Kidney tubule cell (primary cell): ENCODE data around the gene RAPGEF1.

ENCODE experiments used
- DNase-seq: peaks from one replicate; pipeline ENCODE4 v3.0.0-alpha.2; 2018; ENCODE audit warnings: low spot score

The RAPGEF1 gene

DNA sequence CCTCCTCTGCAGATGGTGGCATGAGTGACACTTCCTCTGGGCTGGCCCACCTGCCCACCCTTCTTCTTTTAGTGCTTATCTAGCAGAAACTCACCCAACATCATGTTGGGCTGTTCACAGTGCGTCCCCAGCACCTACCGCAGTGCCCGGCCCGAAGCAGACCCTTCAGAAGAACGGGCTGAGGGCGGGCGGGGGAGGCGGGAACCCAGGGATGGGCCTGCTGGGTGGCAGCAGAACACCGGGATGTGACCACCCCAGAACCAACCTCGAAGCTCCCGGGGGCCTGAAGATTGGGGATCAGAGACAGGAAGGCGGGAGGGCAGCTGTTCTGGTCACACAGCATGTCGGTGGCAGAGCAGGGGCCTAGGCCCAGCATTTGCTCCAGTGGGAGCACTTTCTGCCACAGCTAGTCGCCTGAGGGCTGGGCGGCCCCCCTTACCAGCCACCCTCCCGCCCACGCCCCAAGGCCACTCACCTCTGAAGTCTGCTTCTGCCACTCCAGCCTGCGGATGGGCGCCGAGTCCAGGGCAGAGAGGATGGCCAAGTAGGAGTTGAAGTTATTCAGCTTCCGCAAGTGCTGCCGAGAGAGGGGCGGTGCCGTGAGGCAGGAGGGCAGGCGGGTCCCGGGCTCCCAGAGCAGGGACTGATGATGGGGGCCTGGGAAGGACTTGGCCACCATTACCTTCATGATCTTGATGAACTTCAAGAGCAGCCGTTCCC, 155.9 kb downstream of the RAPGEF1 start:
- DNase-seq = no peak

DNA sequence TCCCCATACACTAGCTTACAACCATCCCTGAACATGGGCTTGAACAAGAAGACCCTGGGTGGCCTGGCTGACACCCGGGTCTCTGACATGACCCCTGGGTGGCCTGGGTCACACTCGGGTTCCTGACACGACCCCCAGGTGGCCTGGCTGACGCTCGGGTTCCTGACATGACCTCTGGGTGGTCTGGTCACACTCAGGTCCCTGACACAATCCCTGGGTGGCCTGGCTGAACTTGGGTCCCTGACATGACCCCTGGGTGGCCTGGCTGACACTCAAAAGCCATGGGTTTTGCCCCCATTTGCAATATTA, 156.6 kb downstream of the RAPGEF1 start:
- DNase-seq = no peak

DNA sequence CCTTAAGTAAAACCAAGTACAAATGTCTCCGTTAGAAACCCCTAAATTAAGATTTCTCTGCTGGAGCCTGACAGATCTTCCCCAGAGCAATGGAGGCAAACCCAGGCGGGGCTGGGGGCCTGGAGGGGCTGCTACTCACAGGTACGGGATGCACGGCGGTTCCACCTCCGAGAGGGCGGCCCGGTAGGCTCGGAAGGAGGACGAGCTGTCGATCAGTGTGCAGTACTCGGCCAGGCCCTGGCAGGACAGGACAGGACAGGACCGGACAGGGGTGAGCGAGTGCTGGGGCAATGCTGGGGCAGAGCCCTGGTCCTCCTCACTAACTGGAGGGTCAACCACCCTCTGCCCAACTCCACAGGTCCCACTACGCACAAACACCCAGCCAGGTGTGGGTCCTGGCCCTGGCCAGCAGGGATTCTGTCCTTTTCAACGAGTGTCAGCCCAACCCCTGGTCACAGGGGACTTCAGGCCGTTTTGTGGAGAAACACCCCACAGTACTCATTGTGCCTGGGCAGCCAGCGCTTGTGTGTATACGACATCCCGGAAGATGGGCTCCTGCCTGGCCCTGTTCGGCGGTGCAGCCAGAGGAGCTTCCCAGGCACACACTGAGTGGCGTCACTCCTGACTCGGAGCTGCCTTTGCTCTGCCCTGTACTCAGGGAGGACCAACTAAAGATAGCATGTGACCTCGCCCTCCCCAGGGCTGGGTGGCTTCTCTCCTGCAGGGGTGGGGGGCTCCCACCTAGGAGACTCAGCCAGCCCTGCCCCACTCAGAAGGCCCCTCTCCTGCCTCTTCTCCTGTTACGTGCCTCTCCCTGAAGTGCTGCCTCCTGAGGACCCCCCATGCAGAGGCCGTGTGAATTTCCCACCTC, 157.2 kb downstream of the RAPGEF1 start:
- no peak for DNase-seq

DNA sequence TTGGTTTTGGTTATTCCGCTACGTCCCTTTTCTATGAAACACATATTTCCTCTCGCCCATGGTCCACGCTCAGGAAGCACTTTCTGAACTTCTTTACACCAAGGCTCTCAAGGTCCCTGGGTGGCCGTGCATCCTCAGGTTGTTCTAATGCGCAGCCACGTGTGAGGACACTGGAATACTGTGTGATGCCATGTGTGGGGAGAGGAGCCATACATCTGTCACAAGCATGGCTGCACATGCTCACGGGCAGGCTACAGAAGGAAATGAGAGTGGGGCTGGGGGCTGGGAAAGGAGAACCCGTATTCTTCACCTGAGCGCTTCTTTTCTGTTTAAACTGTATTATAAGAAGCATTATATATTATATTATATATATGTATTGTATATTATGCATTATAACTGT, 157.8 kb downstream of the RAPGEF1 start:
- DNase-seq = no peak

DNA sequence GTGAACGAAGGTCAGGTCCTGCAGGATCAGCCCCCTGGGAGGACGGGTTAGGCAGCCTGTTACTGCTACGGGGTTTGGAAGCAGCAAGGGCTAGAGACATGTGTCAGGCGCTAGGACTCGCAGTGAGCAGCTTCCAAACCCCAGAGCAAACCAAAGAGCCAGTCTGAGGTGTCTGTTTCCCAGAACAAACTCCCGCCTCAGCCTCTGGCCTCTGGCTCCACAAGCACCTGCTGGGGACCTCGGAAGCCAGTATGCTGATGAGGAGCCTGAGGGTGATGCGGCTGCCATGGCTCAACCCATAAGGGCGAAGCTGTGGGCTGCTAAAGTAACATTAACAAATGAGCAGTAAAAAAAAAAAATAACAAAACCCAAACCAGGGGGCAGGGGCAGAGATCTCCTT, 159.5 kb downstream of the RAPGEF1 start:
- DNase-seq = no peak

DNA sequence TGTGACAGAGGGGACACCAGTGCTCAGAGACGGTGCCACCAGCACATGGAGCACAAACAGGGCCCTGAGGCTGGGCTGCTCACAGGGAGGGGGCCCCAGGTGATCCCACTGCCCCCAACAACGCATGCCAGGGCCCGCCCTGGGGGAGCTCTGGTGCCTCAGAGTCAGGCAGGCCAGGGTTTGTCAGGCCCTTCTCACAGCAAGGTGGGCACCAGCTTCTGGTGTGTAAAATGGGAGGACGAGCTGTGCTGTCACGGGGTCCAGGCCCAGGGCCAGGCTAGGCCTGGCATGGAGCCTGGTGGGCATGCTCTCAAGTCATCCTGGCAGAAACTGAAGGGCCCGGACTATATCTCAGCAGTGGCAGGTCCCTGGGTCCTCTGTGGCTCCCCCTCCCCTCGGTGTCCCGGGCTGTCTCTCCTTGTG, 160.1 kb downstream of the RAPGEF1 start:
- DNase-seq = no peak

DNA sequence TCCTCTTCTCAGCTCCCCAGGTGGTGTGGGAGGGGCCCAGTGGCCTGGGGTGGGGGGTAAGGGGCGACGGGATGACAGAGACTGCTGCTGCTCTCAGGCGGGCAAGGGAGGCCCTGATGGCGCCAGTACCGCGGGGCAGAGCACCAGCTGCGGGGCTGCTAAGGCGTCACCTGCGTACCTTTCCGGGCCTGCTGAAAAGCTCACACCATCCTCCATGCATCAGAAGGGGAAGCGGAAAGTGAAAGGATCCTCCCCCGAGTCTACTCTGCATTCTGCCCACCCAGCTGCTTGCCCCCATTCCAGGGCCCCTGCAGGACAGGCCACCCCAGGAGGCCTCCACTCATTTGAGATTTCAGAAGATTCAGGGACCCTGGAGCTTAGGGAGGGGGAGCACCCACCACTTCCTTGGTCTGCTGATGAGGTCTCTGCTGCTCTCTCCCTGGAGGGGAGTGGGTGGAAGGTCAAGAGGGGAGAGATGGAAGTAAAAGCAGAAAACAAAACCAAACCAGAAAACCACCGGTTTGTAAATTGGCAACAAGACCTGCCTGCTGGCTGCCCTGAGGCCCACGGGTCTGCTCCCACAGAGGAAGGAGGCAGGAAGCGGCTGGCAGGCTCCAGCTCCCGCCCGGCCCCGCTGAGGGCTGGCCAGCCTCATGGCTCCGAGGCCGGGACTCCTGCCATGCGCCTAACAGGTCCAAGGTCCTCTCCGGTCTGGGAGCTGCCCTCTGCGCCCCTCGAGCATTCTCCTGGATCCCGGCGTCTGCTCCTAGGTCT, 161.0 kb downstream of the RAPGEF1 start:
- no peak for DNase-seq

DNA sequence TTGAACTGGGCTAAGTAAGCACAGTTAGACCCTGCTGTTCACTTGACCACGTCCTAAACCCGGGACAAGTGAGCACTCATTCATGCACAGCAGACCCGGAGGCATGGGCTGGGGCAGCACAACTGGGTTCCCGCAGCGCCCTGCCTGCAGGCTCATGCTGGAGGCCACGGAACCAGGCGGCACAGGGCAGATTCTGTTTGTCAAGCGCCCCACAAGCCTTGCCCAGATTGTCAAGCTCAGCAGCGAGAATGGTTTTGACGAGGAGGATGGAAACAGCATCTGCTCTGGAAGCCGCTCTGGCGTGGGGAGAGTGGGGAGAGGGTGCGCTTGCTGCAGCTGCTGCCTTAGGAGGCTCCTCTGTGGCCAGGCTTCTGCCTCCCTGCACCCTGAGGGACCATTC, 161.9 kb downstream of the RAPGEF1 start:
- DNase-seq = no peak

DNA sequence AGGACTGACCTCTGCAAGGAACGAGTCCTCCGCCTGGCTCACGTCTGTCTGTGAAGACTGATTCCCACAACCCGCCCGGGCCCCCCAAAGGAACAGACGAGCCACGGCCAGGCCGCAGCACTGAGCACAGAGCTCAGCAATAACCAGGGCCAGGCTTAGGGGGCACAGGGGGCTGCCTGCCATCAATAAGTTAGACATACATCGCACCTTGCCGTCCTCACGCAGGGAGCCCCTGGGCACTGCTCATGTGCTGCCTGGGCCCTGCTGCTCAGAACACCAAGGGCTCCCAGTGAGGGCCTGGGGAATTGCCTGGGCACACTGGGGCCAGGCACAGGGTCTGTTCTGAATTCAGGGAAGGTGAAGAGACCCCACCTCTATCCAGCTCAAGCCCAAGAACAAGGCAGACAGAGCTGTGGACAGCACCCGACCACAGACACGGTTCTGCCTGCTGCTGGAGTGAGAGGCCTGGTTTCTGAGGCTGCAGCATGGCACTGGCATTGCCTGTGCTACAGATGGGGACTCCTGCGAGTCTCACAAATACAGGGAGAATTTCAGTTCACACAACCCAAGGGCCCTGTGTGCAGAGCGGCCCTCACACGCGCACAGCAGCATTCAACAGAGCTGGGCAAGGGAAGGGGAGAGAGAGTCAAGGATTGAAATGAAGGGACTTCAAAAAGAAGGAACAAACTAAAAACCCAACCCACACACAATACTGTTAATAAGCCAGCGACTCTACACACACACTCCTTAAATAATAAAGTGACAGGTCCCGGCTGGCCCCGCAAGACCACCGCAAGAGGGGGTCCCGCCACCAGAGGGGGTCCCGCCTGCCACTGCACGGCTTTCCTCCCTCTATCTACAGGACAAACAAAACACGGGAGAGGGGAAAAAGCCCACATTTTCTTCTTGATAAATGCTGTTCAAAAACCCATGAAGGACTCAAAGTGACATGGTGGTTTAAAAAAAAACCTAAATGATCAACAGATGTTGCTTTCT, 162.6 kb downstream of the RAPGEF1 start:
- no peak for DNase-seq

DNA sequence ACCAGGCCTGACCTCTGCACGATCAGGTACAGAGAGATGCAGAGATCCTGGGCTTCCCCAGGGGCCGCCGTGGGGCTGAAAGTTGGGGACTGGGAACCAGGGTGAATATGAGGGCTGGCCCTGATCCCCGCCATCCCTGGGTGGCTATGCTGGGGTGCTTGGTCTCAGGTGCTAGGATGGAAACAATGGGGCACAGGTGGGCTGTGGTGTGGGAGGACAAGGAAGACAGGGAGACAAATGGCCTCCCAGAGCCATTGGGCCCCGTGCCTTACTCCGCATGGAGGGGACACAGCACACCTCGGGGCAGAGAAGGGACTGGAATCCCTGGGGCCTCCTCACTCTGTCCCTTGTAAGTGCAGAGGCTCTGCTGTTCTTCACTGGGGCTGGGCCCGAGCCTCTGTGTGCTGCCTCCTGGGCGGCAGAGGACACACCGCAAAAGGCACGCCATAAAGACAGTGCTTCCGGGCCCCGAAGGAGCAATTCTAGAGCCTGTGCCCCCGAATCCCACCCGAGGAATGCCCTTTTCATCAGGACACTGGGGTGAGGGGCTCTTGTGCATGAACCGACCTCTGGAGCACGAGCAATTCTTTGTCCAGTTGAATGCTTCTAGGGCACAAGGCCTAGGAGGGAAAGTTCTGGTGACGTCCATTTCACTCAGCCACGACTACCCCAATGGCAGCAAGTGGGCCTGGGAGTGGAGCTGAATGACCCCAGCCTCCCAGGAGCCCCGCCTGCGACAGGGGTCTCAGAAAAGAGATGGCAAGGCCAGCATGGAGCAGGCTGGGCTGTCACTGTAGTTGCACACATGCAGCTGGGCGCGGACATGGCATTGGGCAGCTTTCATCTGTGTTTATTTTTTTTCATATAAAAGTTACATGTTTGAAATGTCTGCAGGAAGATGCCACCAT, 163.7 kb downstream of the RAPGEF1 start:
- no peak for DNase-seq

DNA sequence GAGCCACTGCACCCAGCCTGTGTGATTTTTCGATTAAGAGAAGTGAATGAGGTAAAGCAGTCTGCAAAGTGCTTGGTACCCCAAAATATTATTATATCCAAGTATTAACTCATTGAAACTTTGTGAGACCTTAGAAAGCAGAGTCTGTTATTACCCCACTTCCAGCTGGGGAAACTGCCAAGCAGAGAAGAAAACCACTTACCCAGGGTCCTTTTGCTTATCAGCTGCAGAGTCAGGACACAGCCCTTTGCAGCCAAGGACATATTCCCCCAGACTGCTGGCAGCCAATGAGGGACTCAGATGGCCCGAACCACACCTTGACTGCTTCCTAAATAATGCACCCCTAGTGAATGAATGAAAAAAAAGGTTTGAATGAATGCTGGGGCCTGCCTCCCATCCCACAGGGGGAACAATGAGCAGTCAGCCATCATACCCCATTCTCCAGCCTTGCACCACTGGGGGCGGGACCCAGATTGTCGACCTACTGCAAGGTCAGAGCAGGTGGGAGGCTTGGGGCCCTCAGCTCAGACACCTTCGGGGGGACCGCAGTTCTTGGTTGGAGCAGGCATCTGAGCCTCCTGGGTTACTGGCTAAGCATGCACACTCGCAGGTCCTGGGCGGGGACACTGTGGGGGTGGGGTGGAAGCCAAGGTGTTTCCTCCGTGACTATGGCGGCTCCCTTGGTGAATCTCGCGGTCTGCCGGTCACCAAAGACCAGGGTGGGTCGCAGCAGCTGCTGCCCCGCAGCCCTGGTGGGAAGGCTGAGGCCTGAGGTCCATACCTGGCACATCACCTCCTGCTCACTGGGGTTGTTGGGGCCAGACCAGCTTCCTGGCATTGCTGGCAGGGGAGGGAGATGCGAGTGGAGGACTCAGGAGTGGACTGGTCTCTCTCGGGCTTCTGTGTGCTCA, 164.9 kb downstream of the RAPGEF1 start:
- DNase-seq = no peak

DNA sequence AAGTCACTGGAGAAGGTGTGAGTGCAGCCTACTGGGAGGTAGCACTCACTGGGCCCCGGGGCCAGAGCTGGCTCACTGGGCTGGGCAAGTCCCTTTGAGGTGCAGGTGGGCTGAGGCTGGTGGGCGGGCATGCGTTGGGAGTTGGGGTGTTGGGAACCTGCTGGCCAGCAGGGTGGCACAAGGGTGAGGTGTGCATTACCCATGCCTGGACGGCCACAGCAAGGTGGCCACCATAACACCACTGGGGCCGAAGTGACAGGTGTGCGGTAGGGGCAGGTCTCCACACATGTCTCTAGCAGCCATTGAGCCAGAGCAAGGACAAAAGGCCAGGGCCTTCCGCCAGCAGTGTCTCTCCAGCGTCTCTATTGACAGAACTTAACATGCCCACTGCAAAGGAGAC, 172.0 kb downstream of the RAPGEF1 start:
- DNase-seq = no peak

DNA sequence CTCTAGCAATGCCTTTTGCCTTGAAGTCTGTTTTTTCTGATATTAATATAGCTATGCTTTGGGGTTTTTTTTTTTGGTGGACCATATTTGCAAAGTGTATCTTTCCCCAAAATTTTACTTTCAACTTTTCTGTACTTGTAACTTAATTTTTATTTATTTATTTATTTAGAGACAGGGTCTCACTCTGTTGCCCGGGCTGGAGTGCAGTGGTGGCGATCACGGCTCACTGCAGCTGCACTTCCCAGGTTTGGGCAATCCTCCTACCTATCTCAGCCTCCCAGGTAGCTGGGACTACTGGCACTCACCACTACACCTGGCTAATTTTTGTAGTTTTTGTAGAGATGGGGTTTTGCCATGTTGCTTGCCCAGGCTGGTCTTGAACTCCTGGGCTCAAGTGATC, 173.7 kb downstream of the RAPGEF1 start:
- DNase-seq = no peak

DNA sequence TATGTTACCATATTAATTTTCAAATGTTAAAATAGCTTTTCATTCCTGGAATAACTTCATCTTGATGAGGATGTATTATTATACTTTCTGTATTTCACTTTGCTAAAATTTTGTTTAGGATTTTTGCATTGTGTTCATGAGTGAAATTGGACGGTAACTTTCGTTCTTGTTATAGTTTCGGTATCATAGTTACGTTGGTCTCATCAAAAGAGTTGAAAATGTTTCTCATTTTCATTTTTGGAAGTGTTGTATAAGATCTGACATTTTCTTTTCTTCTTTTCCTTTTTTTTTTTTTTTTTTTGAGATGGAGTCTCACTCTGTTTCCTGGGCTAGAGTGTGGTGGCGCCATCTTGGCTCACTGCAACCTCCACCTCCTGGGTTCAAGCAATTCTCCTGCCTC, 174.5 kb downstream of the RAPGEF1 start:
- no peak for DNase-seq

DNA sequence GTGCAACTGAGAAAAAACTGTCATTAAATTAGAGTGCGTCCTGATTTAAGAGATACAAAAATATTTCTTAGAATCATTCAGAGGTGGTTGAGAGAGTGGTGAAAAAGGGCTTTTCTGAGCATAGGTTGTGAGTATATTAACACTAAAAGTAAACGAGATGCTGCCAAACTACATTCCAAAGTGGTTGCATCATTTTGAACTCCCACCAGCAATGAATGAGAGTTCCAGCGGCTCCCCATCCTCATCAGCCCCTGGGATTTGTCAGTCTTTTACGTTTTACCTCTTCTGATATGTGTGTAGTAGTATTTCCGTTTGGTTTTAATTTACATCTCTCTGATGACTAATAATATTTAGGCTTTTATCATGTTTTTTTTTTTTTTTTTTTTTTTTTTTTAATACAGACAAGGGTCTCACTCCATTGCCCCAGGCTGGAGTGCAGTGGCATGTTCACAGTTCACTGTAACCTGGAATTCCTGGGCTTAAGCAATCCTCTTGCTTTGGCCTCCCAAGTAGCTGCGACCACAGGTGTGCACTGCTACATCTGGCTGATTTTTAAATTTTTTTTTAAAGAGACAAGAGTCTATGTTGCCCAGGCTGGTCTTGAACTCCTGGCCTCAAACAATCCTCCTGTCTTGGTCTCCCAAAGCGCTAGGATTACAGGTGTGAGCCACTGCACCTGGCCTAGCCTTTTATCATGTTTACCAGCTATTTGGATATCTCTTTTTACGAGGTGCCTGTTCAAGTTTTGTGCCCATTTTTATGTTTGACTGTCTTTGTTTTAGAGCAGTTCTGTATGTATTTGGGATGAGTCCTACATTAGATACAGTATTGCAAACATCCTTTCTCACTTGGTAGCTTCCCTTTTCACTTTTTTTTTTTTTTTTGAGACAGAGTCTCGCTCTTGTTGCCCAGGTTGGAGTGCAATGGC, 177.6 kb downstream of the RAPGEF1 start:
- peak; percentile 72 for DNase-seq

DNA sequence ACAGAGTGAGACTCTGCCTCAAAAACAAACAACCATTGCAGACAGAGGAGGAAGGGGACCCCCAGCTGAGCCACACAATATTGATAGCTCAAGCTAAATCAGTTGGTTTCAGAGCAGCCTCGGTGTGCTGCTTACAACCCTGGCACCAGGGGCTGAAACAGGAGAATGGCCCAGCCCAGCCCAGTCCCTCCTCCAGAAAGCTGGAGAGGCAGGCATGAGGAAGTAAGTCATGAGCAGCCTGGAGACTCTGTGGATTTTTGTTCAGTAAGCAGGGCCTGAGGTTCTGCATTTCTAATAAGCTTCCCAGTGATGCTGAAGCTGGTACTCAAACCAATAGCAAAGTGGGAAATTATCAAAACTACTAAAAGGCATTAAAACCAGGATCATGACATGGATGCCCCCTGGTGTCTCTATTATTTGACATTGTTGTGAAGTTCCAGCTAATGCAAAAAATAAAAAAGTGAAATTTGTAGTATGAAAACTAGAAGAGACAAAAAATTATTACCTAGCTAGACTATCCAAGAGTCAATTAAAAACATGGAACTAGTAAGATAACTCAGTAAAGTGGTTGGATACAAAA, 180.4 kb downstream of the RAPGEF1 start:
- DNase-seq = no peak

DNA sequence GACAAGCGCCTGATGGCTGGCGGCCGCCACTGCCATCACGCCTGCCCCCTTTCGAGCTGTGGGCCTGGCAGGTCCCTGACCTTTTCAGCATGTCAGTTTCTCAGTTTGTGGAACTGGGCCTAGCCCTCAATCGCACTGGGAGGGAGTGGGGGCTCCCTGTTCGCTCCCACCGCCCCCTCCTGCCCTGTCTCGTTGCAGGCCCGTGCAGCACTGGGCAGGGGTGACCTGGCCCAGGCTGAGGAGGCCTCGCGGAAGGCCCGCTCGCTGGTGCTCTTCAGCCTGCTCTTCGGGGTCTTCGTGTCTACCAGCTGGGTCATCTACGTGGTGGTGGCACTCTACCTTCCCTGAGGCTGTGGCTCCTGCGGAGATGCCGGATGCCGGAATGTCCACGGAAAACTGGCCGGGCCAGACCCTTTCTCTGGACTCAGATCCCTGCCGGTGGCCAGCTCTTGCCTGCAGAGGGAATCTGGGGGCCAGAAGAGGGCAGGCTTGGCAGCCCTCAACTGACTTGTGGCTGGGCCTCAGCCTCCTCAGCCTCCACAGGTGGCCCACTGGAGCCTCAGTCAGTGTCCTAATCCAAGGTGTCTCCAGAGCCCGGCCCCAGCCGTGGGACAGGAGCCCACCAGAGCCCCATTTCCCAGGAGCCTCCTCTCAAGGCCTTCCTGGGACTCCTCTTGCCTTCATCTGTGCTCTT, 181.9 kb downstream of the RAPGEF1 start:
- DNase-seq = no peak
